H1 (cell line): ENCODE measurements around the gene DDR1. TPM values are rescaled to one million over a fixed set of nuclear protein-coding genes. Genes with fewer than 3 reads are reported as not detected.

Experiments used
- ASH2L ChIP-seq: fragments of 200-600, 300-600 bp; sonication (generic); IDR thresholded peaks from one replicate; pipeline ENCODE4 v1.7.1; 2017; ENCODE audit warnings: low read length
- BACH1 ChIP-seq: IDR thresholded peaks from 2 replicates; pipeline ENCODE4 v1.6.1; 2012; ENCODE audit warnings: low read length, improper control_type of control experiment
- E2F6 ChIP-seq: IDR thresholded peaks from 2 replicates; pipeline ENCODE4 v1.6.1; 2012; ENCODE audit warnings: inconsistent platforms
- EZH2 ChIP-seq: fragments of 200-600 bp; sonication (generic); IDR thresholded peaks from 2 replicates; pipeline ENCODE4 v1.7.1; 2012; ENCODE audit warnings: low read depth, mild to moderate bottlenecking, moderate library complexity, low read length, inconsistent platforms; ENCODE audit not compliant: severe bottlenecking
- GABPA ChIP-seq: IDR thresholded peaks from 2 replicates; pipeline ENCODE4 v1.6.1; 2011; ENCODE audit warnings: mild to moderate bottlenecking, low read length, moderate library complexity, borderline replicate concordance; ENCODE audit not compliant: insufficient read depth
- GTF2F1 ChIP-seq: IDR thresholded peaks from 2 replicates; pipeline ENCODE4 v1.6.1; 2012; ENCODE audit warnings: low read depth, low read length, improper control_type of control experiment, borderline replicate concordance
- JUN ChIP-seq: IDR thresholded peaks from 2 replicates; pipeline ENCODE4 v1.6.1; 2011; ENCODE audit warnings: low read depth, mild to moderate bottlenecking, improper control_type of control experiment, low read length
- KDM5A ChIP-seq: fragments of 200-600 bp; IDR thresholded peaks from 2 replicates; pipeline ENCODE4 v1.7.1; 2012; ENCODE audit warnings: mild to moderate bottlenecking, low read length, inconsistent platforms, mixed read lengths
- POLR2A ChIP-seq, 2 experiments: IDR thresholded peaks; 1 replicate in 1 of 2; 2 replicates in 1 of 2; pipeline ENCODE4 v1.6.1; 2011; ENCODE audit warnings: low read depth in 2 of 2, low read length in 2 of 2, mild to moderate bottlenecking in 2 of 2; ENCODE audit errors: control extremely low read depth in 1 of 2
- POLR2AphosphoS5 ChIP-seq: IDR thresholded peaks from 2 replicates; pipeline ENCODE4 v1.6.1; 2011; ENCODE audit warnings: low read depth, low read length
- POU5F1 ChIP-seq: IDR thresholded peaks from 2 replicates; pipeline ENCODE4 v1.6.1; 2011; ENCODE audit warnings: low read depth, mild to moderate bottlenecking, low read length, moderate library complexity
- RBBP5 ChIP-seq: IDR thresholded peaks from 2 replicates; pipeline ENCODE4 v1.7.1; 2012; ENCODE audit warnings: low read depth, mild to moderate bottlenecking, inconsistent platforms, low read length, moderate library complexity, borderline replicate concordance
- RNF2 ChIP-seq: fragments of 200-900, 300-1000 bp; sonication (generic); IDR thresholded peaks from 2 replicates; pipeline ENCODE4 v1.7.1; 2016; ENCODE audit warnings: borderline replicate concordance, low read depth, mild to moderate bottlenecking, antibody characterized with exemption, low read length; ENCODE audit not compliant: poor library complexity, severe bottlenecking; ENCODE audit errors: missing control alignments
- SP2 ChIP-seq: IDR thresholded peaks from 2 replicates; pipeline ENCODE4 v1.6.1; 2012; ENCODE audit warnings: mild to moderate bottlenecking, low read length, inconsistent platforms
- SUZ12 ChIP-seq: fragments of 200-600 bp; sonication (generic); IDR thresholded peaks from 2 replicates; pipeline ENCODE4 v1.6.1; 2012; ENCODE audit warnings: mild to moderate bottlenecking, inconsistent platforms, low read length, moderate library complexity, mixed read lengths
- TAF1 ChIP-seq: IDR thresholded peaks from 2 replicates; pipeline ENCODE4 v1.6.1; 2011; ENCODE audit warnings: mild to moderate bottlenecking, low read depth, low read length
- TCF12 ChIP-seq: IDR thresholded peaks from 2 replicates; pipeline ENCODE4 v1.6.1; 2011; ENCODE audit warnings: low read depth, mild to moderate bottlenecking, low read length
- YY1 ChIP-seq: IDR thresholded peaks from 2 replicates; pipeline ENCODE4 v1.6.1; 2011; ENCODE audit warnings: low read depth, mild to moderate bottlenecking, low read length
- polyA plus RNA-seq, 7 experiments: library from polyadenylated mRNA; depleted of rRNA in 3 of 7; stranded (reverse) in 5 of 7; unstranded in 2 of 7; fragments of >200 nt in 5 of 7; fragments of 200-250 nt in 2 of 7; gene quantifications; 1 replicate in 5 of 7; 2 replicates in 1 of 7; 4 replicates in 1 of 7; pipeline versions ENCODE4 v1.2.1 to v1.2.3, GENCODE V29; 2011 to 2013; ENCODE audit warnings: missing spikeins in 2 of 7, mixed read lengths in 2 of 7
- total RNA-seq: library from RNA; stranded (reverse); fragmentation: NEBNext Ultra II Directional; extraction: Animal tissue kit (Norgen Biotek cat#: 25700); gene quantifications from 2 replicates; pipeline ENCODE4 v1.2.1, GENCODE V29; 2021

The DDR1 gene
- total and polyA plus RNA-seq, 2 of the 8 experiments (the other 6 are each of a cell fraction or from before 2014, with no cell fraction given): 99.4 to 181 TPM

GRCh38 chr6:30845183-30845582, 39.1 kb upstream of the DDR1 start (continued):
- TF ChIP-seq RNF2 (no peak), ASH2L (no peak), SUZ12 (no peak), TCF12 (no peak), JUN (no peak), SP2 (no peak), YY1 (peak; percentile 83), GTF2F1 (no peak), EZH2 (no peak), POLR2AphosphoS5 (peak; percentile 59; the same call in 1 of the 2 replicates), E2F6 (peak; percentile 94), RBBP5 (no peak), POU5F1 (no peak), KDM5A (no peak), POLR2A (IDR thresholded peaks at IDR 0.05; ENCODE audit: control extremely low read depth in 1 of 2, low read depth in 2 of 2, low read length in 2 of 2) (peak; percentile 42 to 62), BACH1 (no peak), TAF1 (no peak), GABPA (no peak)
- TF ChIP-seq, all 59 proteins: peak for 7
